K562 (cell line): ENCODE data around the gene DNAJC2. TPM values are rescaled to one million over a fixed set of nuclear protein-coding genes. Genes with fewer than 3 reads are reported as not detected.

Source experiments
- BRF1 ChIP-seq: IDR thresholded peaks from 3 replicates; pipeline ENCODE4 v1.6.1; 2011; ENCODE audit warnings: borderline replicate concordance, mild to moderate bottlenecking; ENCODE audit not compliant: insufficient read length; ENCODE audit errors: extremely low read depth
- CBX3 ChIP-seq, 2 experiments: IDR thresholded peaks; 1 replicate in 1 of 2; 2 replicates in 1 of 2; pipeline ENCODE4 v1.6.1; 2012; ENCODE audit warnings: inconsistent platforms in 2 of 2, low read length in 2 of 2, borderline replicate concordance in 1 of 2, control low read depth in 1 of 2
- CHD1 ChIP-seq: fragments of 200-600 bp; sonication (generic); IDR thresholded peaks from one replicate; pipeline ENCODE4 v1.6.1; 2012; ENCODE audit warnings: mild to moderate bottlenecking, moderate library complexity, low read length, inconsistent platforms
- CREB3 ChIP-seq: fragments of 450-650 bp; conservative IDR thresholded peaks from 2 replicates; pipeline ENCODE4 v1.6.1; 2016; ENCODE audit warnings: missing genetic modification characterization, low read depth, mild to moderate bottlenecking, missing compliant biosample characterization, moderate library complexity
- MTA3 ChIP-seq: fragments of 450-650 bp; formaldehyde crosslinking; IDR thresholded peaks from 2 replicates; pipeline ENCODE4 v1.6.1; 2017; ENCODE audit warnings: mild to moderate bottlenecking, borderline replicate concordance
- NCOA1 ChIP-seq: fragments of 450-650 bp; IDR thresholded peaks from 2 replicates; pipeline ENCODE4 v1.6.1; 2016; ENCODE audit warnings: low read depth
- NFIX ChIP-seq: fragments of 250-450 bp; sonication (Bioruptor Pico); IDR thresholded peaks from 2 replicates; pipeline ENCODE4 v1.4.0; 2020; ENCODE audit warnings: low read depth, mild to moderate bottlenecking, moderate library complexity
- RBM15 ChIP-seq: fragments of 200-400 bp; formaldehyde crosslinking; IDR thresholded peaks from 2 replicates; pipeline ENCODE4 v1.6.1; 2018; ENCODE audit warnings: mild to moderate bottlenecking, low read length, moderate library complexity; ENCODE audit not compliant: insufficient read depth
- RBM34 ChIP-seq: fragments of 200-400 bp; formaldehyde crosslinking; IDR thresholded peaks from 2 replicates; pipeline ENCODE4 v1.6.1; 2018; ENCODE audit warnings: low read length, borderline replicate concordance; ENCODE audit not compliant: insufficient read depth
- RERE ChIP-seq: sonication (generic); formaldehyde crosslinking; IDR thresholded peaks from 2 replicates; pipeline ENCODE4 v1.8.0; 2023; ENCODE audit warnings: missing genetic modification reagents, mild to moderate bottlenecking, borderline replicate concordance
- TCF7L2 ChIP-seq: fragments of 150-350 bp; IDR thresholded peaks from 2 replicates; pipeline ENCODE4 v1.6.1; 2016; ENCODE audit warnings: low read depth, mild to moderate bottlenecking, low read length, moderate library complexity
- TCFL5 ChIP-seq: fragments of 250-450 bp; sonication (Bioruptor Pico); conservative IDR thresholded peaks from 2 replicates; pipeline ENCODE4 v1.6.1; 2021; ENCODE audit warnings: mild to moderate bottlenecking, moderate library complexity, matching md5 sums
- TFAM ChIP-seq: fragments of 250-450 bp; sonication (Bioruptor Pico); conservative IDR thresholded peaks from 2 replicates; pipeline ENCODE4 v1.5.0; 2021; ENCODE audit warnings: mild to moderate bottlenecking, moderate library complexity
- ZBTB9 ChIP-seq: fragments of 450-650 bp; formaldehyde crosslinking; IDR thresholded peaks from 2 replicates; pipeline ENCODE4 v1.4.0; 2020; ENCODE audit warnings: mild to moderate bottlenecking, moderate library complexity
- ZNF133 ChIP-seq: fragments of 250-450 bp; sonication (Bioruptor Pico); IDR thresholded peaks from 2 replicates; pipeline ENCODE4 v1.4.0; 2020; ENCODE audit warnings: mild to moderate bottlenecking
- ZNF197 ChIP-seq: fragments of 200-800 bp; sonication (Bioruptor generic); IDR thresholded peaks from 2 replicates; pipeline ENCODE4 v1.6.1; 2016; ENCODE audit warnings: low read depth, missing genetic modification characterization, missing compliant biosample characterization
- ZNF24 ChIP-seq: fragments of 450-650 bp; IDR thresholded peaks from 2 replicates; pipeline ENCODE4 v1.6.1; 2016
- polyA plus RNA-seq, 8 experiments: library from polyadenylated mRNA; depleted of rRNA in 4 of 8; stranded (reverse) in 5 of 8; unstranded in 3 of 8; fragments of >200 nt; fragmentation: Nextera tagmentation in 2 of 8; fragmentation: Illumina TruSeq in 1 of 8; extraction: Ambion mirVana in 2 of 8; extraction: Trizol in 1 of 8; gene quantifications; 2 replicates each; pipeline versions ENCODE4 v1.2.1 to v1.2.3, GENCODE V29; 2011 to 2014; ENCODE audit warnings: inconsistent platforms in 1 of 8, missing spikeins in 1 of 8
- total RNA-seq, 7 experiments: library from RNA; depleted of rRNA in 6 of 7; stranded (reverse); fragments of >200 nt in 6 of 7; fragmentation: Illumina TruSeq in 2 of 7; extraction: Trizol in 2 of 7; gene quantifications; 2 replicates each; pipeline versions ENCODE4 v1.2.1 to v1.2.3, GENCODE V29; 2011 to 2021; ENCODE audit warnings: low replicate concordance in 1 of 7
- TF ChIP-seq, protein P1 (sequence below): sonication (generic); formaldehyde crosslinking; IDR thresholded peaks from 2 replicates; pipeline ENCODE4 v1.8.1; 2023; ENCODE audit warnings: mild to moderate bottlenecking, missing genetic modification reagents

The DNAJC2 gene
- total and polyA plus RNA-seq, 9 of the 15 experiments (the other 6 are each of a cell fraction or from before 2014, with no cell fraction given) = 40.2 to 157 (median 92.1) TPM

GRCh38 chr7:103347507-103348267 is 3.1 kb upstream of the DNAJC2 start, which contains the start of gene PSMC2 (continued):
- TF ChIP-seq, protein P1, sequence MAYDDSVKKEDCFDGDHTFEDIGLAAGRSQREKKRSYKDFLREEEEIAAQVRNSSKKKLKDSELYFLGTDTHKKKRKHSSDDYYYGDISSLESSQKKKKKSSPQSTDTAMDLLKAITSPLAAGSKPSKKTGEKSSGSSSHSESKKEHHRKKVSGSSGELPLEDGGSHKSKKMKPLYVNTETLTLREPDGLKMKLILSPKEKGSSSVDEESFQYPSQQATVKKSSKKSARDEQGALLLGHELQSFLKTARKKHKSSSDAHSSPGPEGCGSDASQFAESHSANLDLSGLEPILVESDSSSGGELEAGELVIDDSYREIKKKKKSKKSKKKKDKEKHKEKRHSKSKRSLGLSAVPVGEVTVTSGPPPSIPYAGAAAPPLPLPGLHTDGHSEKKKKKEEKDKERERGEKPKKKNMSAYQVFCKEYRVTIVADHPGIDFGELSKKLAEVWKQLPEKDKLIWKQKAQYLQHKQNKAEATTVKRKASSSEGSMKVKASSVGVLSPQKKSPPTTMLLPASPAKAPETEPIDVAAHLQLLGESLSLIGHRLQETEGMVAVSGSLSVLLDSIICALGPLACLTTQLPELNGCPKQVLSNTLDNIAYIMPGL (CRISPR knock-in tag) = peak; percentile 69; the same call in 1 of the 2 replicates
- TF ChIP-seq BRF1 (no peak), RBM34 (no peak), ZNF197 (CRISPR knock-in tag) (no peak), TCFL5 (CRISPR knock-in tag) (no peak), TFAM (CRISPR knock-in tag) (no peak), RBM15 (no peak), CHD1 (no peak), CBX3 (IDR thresholded peaks at IDR 0.05; ENCODE audit: borderline replicate concordance in 1 of 2, low read length in 2 of 2) (peak in 1 of 2 experiments; percentile 70; a peak in 1 of 3 replicates), ZNF24 (peak; percentile 63), TCF7L2 (no peak), RERE (CRISPR knock-in tag) (no peak), CREB3 (tag) (no peak), ZNF133 (CRISPR knock-in tag) (no peak), MTA3 (peak; percentile 73; the same call in 1 of the 2 replicates), NFIX (CRISPR knock-in tag) (no peak), ZBTB9 (CRISPR knock-in tag) (peak; percentile 43; the same call in 1 of the 2 replicates), NCOA1 (peak; percentile 95)
